GM12891 (cell line): ENCODE data around the gene UNC93B1.

Source experiments
- POLR2A ChIP-seq: IDR thresholded peaks from 2 replicates; pipeline ENCODE4 v1.6.1; 2011; ENCODE audit warnings: low read depth, low read length, control low read depth
- POLR2AphosphoS5 ChIP-seq: IDR thresholded peaks from 2 replicates; pipeline ENCODE4 v1.6.1; 2011; ENCODE audit warnings: low read depth, low read length, control low read depth
- TAF1 ChIP-seq: IDR thresholded peaks from 2 replicates; pipeline ENCODE4 v1.6.1; 2011; ENCODE audit warnings: low read depth, low read length, control low read depth

GRCh38 chr11:68014157-68014946 is 10.5 kb upstream of the UNC93B1 start:
- no peak for TF ChIP-seq POLR2AphosphoS5
- TF ChIP-seq TAF1 = no peak
- no peak for TF ChIP-seq POLR2A
